ENCODE results near the gene HDAC6. TPM values are rescaled to one million over a fixed set of nuclear protein-coding genes. Genes with fewer than 3 reads are reported as not detected.
"Not testable (repeated sequence)": the region's sequence is repeated elsewhere in the genome, so short reads cannot be mapped to it uniquely, and the experiment has no call there.

Gene HDAC6
- polyA plus RNA-seq, 5 donors: 146 to 175 (median 168) TPM

DNA sequence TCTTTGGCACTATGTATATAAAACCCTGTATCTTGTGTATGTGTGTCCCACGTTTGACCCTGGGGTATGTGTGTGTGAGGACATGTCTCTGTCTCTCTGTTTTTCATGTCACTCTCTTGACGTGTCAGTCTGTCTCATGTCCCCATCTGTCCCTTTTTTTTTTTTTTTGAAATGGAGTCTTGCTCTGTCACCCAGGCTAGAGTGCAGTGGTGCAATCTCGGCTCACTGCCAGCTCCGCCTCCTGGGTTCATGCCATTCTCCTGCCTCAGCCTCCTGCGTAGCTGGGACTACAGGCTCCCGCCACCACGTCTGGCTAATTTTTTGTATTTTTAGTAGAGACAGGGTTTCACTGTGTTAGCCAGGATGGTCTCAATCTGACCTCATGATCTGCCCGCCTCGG, 17.5 kb downstream of the HDAC6 start:
- not testable (repeated sequence) for DNase-seq

DNA sequence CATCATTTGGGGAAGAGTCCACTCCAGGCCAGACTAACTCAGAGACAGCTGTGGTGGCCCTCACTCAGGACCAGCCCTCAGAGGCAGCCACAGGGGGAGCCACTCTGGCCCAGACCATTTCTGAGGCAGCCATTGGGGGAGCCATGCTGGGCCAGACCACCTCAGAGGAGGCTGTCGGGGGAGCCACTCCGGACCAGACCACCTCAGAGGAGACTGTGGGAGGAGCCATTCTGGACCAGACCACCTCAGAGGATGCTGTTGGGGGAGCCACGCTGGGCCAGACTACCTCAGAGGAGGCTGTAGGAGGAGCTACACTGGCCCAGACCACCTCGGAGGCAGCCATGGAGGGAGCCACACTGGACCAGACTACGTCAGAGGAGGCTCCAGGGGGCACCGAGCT, 21.2 kb downstream of the HDAC6 start:
- no peak for DNase-seq

- DNase-seq: no peak
Observed at GRCh38 chrX:48824066-48824465, 22.2 kb downstream of the HDAC6 start.

DNA sequence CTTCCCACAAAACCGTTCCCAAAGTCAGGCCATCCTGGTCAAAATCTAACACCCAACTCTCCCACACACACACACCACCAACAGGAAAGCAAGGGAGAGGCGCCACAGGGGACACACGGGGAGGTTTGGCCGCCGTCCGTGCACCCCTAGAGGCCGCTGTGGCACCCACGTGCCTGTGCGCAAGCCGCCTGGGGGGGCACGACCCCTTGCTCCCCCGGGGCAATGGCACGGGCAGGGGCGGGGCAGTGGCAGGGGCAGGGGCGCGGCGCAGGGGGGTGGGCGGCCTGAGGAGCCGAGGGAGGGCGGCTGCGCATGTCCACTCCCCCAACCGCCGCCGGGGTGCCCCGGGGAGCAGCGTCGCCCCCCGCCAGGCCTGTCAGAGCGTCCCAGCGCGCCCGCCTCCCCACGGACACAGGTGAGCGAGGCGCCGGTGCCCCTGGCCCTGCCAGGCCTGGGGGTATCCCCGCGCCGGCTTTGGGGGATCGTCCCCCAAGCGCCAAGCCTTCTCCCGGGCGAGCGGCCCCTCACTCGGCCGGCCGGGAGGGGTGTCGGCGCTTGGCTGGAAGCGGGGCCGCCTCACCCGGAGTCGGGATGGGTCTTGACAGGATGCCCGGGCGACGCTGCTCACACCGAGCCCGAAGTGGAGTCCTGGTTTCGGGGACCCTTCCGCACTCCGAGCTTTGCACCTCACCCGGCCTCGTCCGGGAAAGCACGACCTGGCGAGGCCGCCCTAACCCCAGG, 24.4 kb downstream of the HDAC6 start, which contains the start of gene ERAS:
Gene ERAS, plus strand, starts transcription at position 379 of the 741 bp plus-strand sequence. CDS start 2,611 bp downstream, outside the sequence.
- no peak for DNase-seq

- no peak for DNase-seq
Observed at GRCh38 chrX:48826876-48827653, 25.2 kb downstream of the HDAC6 start.

DNA sequence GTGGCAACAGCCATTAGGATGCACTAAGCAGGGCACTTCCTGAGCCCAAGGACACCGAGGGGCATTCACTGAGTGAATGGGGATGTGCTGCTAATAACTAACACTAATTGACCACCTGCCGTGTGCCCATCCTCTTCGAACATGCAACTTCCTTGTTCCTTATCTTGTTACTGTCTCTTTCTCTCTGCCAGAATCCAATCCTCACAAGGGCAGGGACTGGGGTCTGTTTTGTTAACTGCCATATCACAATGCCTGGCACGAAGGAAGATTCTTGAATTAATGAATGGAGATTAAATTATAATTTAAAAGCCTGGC, 25.7 kb downstream of the HDAC6 start:
- DNase-seq: no peak

GRCh38 chrX:48829016-48829735, 27.3 kb downstream of the HDAC6 start:
- DNase-seq: no peak

DNA sequence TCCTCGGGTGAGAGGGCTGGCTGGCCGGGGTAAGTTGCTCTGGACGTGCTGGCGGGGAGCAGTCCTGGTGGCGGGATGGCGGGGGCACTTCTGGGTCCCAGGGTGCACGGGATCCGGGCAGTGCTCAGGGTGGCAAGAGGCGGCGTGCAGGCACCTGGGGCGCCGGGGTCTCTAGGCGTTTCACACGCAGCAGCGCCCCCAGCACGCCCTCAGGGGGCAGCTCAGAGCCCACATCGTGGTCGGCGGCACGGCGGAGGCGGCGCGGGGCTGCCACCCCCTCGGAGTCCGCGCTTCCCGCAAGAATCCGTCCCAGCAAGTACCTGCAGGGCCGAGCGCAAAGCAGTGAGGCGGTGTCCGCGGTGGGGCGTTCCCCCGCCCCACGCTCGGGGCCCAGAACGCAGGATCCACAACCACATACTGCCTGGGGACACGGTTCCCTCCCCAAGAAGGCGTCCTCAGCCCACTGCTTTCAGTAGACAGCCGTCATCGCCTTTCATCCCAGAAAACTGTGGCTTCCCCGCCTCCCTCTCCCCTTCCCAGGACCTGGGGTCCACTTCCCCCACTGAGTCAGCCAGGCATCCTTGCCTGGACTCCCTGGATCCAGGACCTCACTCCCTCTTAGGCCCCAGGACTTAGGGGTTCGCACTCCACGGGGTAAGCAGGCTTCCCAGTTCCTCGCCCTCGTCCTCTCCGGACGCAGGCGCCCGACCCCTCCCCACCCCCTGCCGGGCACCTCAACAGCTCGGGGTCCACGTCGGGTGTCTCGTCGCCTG, 29.5 kb downstream of the HDAC6 start:
- DNase-seq: no peak

DNA sequence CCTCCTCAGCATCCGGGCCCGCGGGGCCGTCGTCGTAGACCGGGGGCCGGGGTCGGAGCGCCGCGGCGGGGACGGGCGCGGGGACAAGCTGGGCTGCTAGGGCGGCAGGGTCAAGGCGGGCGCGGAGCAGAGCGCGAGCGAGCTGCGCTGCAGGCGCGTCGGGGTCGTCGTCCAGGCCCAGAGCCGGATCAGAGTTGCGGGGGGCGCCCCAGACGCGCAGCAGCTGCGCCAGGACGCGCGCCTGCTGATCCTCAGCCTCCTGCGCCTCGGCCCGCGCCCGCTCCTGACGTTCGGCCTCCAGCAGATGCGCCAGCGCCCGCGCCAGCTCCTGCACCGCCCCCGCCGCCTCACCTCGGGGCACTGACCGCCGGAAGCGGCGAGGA, 30.0 kb downstream of the HDAC6 start:
- no peak for DNase-seq

- no peak for DNase-seq
Observed at GRCh38 chrX:48833542-48834138, 31.8 kb downstream of the HDAC6 start.

- DNase-seq: no peak
Observed at GRCh38 chrX:48834383-48834709, 32.5 kb downstream of the HDAC6 start.

- no peak for DNase-seq
Observed at GRCh38 chrX:48835524-48836329, 33.9 kb downstream of the HDAC6 start, which contains the start of gene PCSK1N. Gene PCSK1N (minus strand): TSS chrX:48835610. CDS start chrX:48835532, 78 bp downstream.

DNA sequence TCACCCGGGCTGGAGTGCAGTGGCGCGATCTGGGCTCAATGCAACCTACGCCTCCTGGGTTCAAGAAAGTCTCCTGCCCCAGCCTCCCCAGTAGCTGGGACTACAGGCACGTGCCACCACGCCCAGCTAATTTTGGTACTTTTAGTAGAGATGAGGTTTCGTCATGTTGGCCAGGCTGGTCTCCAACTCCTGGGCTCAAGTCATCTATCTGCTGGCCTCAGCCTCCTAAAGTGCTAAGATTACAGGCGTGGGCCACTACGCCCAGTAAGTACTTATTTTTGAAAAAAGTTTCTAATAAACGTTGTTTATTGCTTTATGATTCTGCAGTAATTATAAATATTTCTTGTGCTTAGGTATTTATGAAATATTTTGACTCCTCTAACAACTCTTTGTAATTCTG, 37.8 kb downstream of the HDAC6 start:
- no peak for DNase-seq

DNA sequence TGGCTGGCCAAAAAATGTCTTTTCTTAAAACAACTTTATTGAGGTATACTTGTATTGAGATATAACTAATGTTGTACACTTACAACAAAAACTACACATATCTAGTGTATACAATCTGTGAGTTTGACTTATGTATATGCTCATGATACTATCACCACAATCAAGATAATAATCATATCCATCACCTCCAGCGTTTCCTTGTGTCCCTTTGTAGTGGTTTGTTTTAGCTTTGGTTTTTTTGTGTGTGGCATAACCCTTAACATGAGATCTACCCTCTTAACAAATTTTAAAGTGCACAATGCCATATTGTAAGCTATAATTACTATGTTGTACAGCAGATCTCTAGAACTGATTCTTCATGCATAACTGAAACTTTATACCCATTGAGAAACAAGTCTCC, 47.0 kb downstream of the HDAC6 start:
- no peak for DNase-seq

GRCh38 chrX:48852857-48853256, 51.0 kb downstream of the HDAC6 start:
- no peak for DNase-seq

DNA sequence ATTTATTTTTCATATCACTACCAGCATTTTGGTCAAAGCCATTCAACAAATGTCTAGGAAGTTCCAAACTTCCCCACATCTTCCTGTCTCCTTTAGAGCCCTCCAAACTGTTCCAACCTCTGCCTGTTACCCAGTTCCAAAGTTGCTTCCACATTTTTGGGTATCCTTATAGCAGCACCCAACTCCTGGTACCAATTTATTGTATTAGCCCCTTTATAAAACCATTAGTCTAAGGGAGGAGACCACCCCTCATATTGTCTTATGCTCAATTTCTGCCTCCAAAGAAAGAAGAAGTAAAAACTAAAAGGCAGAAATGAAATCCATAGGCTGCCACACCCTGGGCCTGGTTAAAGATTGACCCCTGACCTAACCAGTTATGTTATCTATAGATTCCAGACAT, 51.6 kb downstream of the HDAC6 start:
- not testable (repeated sequence) for DNase-seq

DNA sequence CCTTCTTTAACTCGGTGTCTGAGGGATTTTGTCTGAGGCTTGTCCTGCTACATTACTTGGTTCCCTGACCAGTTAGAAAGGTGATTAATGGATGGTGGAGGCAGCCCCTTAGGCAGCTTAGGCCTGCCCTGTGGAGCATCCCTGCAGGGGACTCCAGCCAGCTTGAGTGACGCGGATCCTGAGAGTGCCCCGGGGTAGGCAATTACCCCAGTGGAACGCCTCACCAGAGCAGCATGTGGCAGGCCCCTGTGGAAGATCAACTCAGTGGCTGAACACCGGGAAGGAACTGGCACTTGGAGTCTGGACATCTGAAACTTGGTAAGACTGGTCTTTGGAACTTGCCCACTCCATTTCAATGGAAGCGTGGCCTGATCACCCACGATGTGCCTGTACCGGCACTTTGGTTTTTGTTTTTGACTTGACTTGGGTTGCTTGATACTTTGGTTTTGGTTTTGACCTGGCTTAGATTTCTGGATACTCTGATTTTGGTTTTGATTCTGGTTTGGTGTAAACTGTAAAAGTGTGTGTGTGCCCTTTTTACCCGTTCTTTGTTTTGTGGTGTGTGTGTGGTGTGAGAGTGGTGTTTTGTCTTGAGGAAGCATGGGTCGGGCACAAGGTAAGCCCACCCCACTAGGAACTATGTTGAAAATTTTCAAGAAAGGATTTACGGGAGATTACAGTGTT, 52.4 kb downstream of the HDAC6 start:
- not testable (repeated sequence) for DNase-seq

- DNase-seq: no peak
Observed at GRCh38 chrX:48854898-48855297, 53.0 kb downstream of the HDAC6 start.

DNA sequence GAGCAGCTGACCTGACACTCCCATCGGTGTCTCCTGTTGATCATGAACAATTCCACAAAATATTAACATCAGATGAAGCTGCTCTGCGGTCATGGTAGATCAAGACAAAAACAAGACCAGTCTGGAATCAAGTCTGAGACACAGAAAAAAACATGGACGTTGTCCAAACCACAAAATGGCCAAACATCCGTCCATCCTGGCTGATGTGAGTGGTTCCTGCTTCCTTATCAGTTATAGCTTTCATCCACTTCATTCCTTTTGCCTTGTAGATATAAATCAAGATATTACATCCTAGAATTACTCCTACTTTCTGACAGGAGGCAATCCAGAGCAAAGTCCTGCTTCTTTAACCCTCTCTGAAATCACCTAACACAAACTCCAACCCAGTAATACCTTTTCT, 62.3 kb downstream of the HDAC6 start:
- no peak for DNase-seq

- not testable (repeated sequence) for DNase-seq
Observed at GRCh38 chrX:48872017-48872416, 70.2 kb downstream of the HDAC6 start.

Measured in right lung (tissue), 5 donors.